ENCODE data around the gene FBXL3. TPM values are rescaled to one million over a fixed set of nuclear protein-coding genes. Genes with fewer than 3 reads are reported as not detected.

The FBXL3 gene
- total and polyA plus RNA-seq, 2 of the 13 experiments (the other 11 are each of a cell fraction or from before 2014, with no cell fraction given) = 11.5 to 18.5 TPM

- no peaks in the 10 kb centered on the region for H3K79me2 ChIP-seq (ENCODE audit: insufficient read depth, low read length)
- H3K4me3 ChIP-seq (replicated peaks in 1 of 3; ENCODE audit: insufficient read depth in 1 of 3, low read depth in 2 of 3, low read length in 3 of 3) = no peak overlapping the region
- no peaks in the 10 kb centered on the region for H3K9me3 ChIP-seq (ENCODE audit: low read length)
- TF ChIP-seq ZNF33A (CRISPR knock-in tag; IDR thresholded peaks at IDR 0.05; ENCODE audit: borderline replicate concordance) (no peak), ZNF580 (CRISPR knock-in tag; IDR thresholded peaks at IDR 0.05; ENCODE audit: borderline replicate concordance, low read depth) (no peak), ZBTB1 (CRISPR knock-in tag; IDR thresholded peaks at IDR 0.05; ENCODE audit: borderline replicate concordance) (no peak), ZSCAN21 (CRISPR knock-in tag; IDR thresholded peaks at IDR 0.05; ENCODE audit: borderline replicate concordance) (no peak), ZFP36L1 (CRISPR knock-in tag; IDR thresholded peaks at IDR 0.05) (no peak), ZFAT (CRISPR knock-in tag; conservative IDR thresholded peaks at IDR 0.05) (no peak), ZNF740 (CRISPR knock-in tag; IDR thresholded peaks at IDR 0.05) (no peak), THAP11 (CRISPR knock-in tag; IDR thresholded peaks at IDR 0.05) (no peak), ZNF329 (CRISPR knock-in tag; IDR thresholded peaks at IDR 0.05; ENCODE audit: low read depth) (no peak), KMT2A (CRISPR knock-in tag; IDR thresholded peaks at IDR 0.05) (no peak), KLF9 (CRISPR knock-in tag; IDR thresholded peaks at IDR 0.05; ENCODE audit: low read depth) (no peak), IKZF4 (CRISPR knock-in tag; IDR thresholded peaks at IDR 0.05; ENCODE audit: borderline replicate concordance, low read depth, not compliant biosample characterization) (no peak), ZNF768 (CRISPR knock-in tag; IDR thresholded peaks at IDR 0.05) (no peak), RNF2 (conservative IDR thresholded peaks at IDR 0.05; ENCODE audit: low read depth) (no peak), ZNF274 (CRISPR knock-in tag; IDR thresholded peaks at IDR 0.05) (no peak), ZFP82 (CRISPR knock-in tag; IDR thresholded peaks at IDR 0.05; ENCODE audit: borderline replicate concordance) (no peak)
- POLR2A ChIA-PET = interaction anchor here (2.2 kb wide), 1 partner anchor 30 kb away, joined by 5 read pairs; the partner anchor contains the start of gene FBXL3
- no peak overlapping the region for H3K9ac ChIP-seq (ENCODE audit: insufficient read depth, low read depth, low read length)
- ATAC-seq (no peak), DNase-seq (ENCODE audit: low spot score) (no peak), FAIRE-seq (no peak)
- no peak overlapping the region for H2AFZ ChIP-seq (ENCODE audit: low read length)
- no peak overlapping the region for H3K4me2 ChIP-seq (ENCODE audit: low read depth, low read length)
- no peak overlapping the region for H3K27ac ChIP-seq (ENCODE audit: extremely low read length, insufficient read depth, low read length)
- BruUV-seq (replicated peaks) = no TSS peak
- H3K36me3 ChIP-seq (replicated peaks in 1 of 2; ENCODE audit: control insufficient read depth in 1 of 2, insufficient read depth in 2 of 2, low read length in 2 of 2) = peaks cover 2 to 7% of the 10 kb centered on the region in 2 experiments; a peak in 3 of 5 replicates
- CTCF ChIA-PET (ENCODE audit: low intra/inter-chr PET ratio, low total read pairs) = no interaction called here
- no peaks in the 10 kb centered on the region for H3K27me3 ChIP-seq (ENCODE audit: control insufficient read depth in 1 of 2, insufficient read depth in 2 of 2, low read length in 2 of 2)
- intact Hi-C loops (cut with micrococcal nuclease; ENCODE audit: unreplicated experiment) (no loop called here), in situ Hi-C loops (cut with HindIII; ENCODE audit: extremely low pct_ligation_motif_present, low pct_unique_long_range_greater_than_20kb) (no loop called here)
- WGBS (ENCODE audit: low lambda C conversion rate) = 94% methylated on average over 3 of the region's 3 CpGs
- H4K20me1 ChIP-seq (ENCODE audit: insufficient read depth, low read length) = no peaks in the 10 kb centered on the region
- peaks cover 23% of the 10 kb centered on the region for H3K4me1 ChIP-seq (ENCODE audit: insufficient read depth, low read length)
These were observed 29.9 kb upstream of the FBXL3 start for GRCh38 chr13:77056886-77057285.

Measured in HepG2 (cell line).